GM21576 (cell line): ENCODE data around the gene NLN.
"Not testable (repeated sequence)": the region's sequence is repeated elsewhere in the genome, so short reads cannot be mapped to it uniquely, and the experiment has no call there.

Experiments used
- ATAC-seq: cut with Tn5 transposase; IDR thresholded peaks from one replicate; pipeline ENCODE4 v1.9.1; 2021; ENCODE audit warnings: mild to moderate bottlenecking, moderate library complexity; ENCODE audit not compliant: unreplicated experiment

Gene NLN

DNA sequence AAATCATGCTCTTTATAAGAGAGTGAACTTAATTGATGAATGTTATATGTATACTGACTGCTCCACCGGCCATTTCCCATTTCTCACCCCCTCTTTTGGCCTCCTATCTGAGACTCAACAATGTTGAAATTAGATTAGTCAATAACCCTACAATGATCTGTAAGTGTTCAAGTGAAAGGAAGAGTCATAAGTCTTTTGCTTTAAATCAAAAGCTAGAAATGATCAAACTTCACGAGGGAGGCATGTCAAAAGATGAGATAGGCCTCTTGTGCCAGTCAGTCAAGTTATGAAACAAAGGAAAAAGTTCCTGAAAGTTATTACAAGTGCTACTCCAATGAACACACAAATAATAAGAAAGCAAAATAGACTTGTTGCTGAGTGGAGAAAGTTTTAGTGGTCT, 83.1 kb downstream of the NLN start:
- no peak for ATAC-seq

DNA sequence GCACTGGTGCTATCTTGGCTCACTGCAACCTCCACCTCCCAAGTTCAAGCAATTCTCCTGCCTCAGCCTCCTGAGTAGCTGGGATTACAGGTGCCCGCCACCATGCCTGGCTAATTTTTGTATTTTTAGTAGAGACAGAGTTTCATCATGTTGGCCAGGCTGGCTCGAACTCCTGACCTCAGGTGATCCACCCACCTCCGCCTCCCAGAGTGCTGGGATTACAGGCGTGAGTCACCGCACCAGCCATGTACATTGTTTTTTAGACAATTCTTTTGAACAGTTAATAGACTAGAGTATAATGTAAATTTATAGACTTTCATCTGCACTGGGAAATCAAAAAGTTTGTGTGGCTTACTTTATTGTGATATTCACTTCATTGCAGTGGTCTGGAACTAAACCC, 85.5 kb downstream of the NLN start:
- ATAC-seq, result not testable (repeated sequence)

DNA sequence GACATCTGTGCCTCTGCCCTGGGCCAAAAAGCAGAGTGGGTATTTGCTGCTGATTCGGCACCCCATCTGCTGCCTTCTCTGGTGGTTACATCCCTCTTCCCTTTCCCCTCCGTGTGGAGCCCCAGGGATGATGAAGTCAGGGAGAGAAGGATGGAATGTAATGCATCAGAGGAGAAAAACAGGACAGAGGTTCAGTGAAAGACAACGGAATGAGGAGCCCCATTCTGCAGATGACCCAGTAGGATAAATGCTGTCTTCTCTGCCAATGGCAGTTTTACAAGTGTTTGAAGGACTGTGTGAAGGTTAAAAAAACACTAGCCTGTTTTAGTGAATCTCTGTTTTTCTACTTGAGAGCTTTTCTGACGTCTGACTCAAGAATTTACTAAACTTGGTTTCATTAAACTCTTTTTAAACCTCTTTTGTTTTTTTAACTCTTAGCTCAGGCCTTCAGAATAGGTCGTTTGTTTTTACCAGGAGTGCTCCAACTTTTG, 86.3 kb downstream of the NLN start:
- ATAC-seq, result no peak

DNA sequence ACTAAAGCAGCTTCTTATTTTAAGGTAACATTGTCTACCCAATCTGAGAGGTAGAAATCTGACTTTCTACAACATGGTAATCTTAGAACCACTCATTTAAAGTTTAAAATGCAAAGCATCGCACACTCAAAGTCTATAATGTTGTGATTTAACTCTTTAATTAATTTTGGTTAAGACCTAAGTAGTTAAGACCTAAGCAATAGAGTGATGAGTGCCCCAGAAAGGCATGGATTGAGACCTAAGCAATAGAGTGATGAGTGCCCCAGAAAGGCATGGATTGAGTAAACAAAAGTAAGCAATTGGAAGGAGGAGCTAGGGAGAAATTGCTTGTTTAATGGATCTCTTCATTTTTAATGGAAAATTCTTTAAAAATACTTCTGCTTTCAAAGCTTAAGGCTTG, 86.8 kb downstream of the NLN start:
- ATAC-seq, result no peak

DNA sequence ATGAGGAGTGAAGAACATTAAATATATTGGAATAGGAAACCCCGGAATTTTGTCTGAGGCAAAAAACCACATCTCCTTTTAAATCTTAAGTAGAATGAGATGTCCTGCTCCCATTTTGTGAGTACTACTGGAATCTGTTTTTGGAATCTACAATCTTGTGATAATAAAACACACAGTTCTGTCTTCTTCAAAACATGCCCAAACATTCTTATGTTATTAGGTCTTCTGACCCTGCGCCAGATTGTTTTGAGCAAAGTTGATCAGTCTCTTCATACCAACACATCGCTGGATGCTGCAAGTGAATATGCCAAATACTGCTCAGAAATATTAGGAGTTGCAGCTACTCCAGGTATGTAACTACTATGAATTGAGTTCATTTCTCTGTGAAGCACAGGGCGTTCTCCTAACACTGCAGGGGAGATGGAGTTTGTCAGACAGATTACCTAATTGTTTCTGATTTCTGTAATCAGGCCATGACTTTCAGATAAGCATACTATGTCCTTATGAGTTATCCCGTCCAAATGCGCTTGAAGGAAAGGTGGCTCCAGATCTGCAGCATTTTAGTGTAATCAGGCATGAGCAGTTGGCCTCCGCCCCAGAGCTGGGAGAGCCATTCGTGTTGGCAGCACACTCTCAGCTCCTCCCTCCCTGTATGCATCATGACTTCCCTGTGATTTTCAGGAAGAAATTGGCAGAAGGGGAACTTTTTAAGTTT, 88.0 kb downstream of the NLN start:
- no peak for ATAC-seq

DNA sequence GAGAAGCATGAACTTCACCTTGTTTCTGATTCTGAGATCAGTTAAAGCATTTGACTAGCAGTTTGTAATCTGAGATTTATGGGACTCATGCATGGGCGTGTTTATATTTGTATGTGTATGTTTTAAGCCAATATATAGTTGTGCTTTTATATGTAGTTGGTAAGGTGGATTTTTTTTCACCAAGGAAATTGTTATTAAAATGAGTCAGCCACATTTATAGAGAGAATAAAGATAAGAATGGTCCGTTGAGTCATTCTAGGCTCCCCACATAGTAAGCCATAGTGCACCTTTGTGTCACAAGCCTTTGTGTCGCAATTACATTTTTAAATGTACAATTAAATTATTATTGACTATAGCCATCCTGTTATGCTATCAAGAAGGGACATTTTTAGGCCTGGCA, 89.0 kb downstream of the NLN start:
- no peak for ATAC-seq

- no peak for ATAC-seq
Observed at GRCh38 chr5:65811885-65812284, 89.9 kb downstream of the NLN start.

DNA sequence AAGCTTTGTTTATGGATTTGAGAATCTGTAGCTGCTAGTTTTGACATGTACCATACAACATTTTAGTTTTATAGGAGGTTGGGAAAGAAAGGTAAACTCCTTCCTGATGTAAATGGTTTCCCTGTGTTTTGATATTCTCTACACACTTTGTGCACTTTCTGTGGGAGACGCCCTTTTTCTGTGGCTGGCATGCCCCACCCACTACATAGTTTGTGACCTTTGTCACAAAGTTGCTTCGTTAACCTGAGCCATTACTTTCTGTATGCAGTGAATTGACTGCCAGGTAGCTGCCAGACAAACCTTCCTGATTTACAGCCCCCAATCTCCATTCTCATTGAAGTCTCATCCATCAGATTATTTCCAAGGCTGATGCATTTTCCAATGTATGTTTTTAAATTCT, 90.6 kb downstream of the NLN start:
- ATAC-seq, result no peak

DNA sequence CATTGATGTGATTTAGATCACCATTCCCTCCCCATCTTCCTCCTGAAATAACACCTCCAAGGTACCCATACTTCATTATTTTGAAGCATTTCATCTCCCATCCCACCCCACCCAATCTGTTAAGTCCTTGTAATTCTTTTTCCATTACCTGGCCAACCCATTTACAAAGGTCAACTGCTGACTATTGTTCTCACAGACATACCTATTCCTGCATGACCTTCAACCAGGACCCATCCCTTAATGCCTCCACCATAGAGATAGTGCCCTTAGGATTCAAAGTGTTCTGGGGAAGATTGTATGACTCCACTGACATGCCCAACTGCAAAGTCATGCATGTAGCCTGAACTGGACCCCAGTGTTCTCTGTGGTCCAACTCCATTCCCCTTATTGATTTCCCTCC, 91.2 kb downstream of the NLN start:
- no peak for ATAC-seq

- ATAC-seq, result no peak
Observed at GRCh38 chr5:65815161-65815560, 93.2 kb downstream of the NLN start.

DNA sequence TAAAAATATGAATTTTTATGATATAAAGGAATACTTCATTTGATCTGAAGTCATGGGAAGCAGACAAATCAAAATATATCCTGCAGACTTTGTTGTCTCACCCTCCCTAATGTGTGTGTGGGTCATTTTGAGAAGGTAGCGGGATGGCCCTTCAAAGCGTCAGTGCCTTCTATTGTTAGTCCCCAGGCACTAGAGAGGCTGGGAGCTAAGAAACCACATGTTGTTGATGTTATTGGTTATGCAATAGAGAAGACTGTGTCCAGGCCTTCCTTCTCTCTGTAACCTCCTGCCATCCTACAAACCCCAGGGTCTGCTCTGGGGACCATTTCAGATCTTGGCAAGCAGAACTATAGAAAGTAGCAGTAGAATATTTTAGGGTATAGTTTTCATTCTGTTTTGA, 94.7 kb downstream of the NLN start:
- ATAC-seq, result no peak

- ATAC-seq, result no peak
Observed at GRCh38 chr5:65817931-65818330, 95.9 kb downstream of the NLN start.

DNA sequence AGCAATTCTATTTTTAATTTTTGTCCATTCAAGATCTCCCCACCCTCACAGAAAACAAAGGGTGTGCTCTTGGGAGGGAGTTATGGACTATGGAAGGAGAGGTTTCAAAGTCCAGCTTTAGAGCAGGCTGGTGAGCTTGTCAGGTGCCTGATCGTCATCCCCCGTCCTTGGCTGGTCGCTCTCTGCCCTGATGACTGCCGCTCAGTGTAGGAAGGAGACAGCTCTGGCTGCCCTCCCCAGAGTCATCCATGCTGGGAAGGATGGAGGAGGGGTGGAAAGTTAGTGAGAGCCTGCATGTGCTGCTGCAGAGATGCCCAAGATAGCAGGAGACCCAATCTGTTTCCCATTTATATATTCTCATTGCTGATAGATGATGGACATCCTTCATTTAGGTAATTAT, 96.6 kb downstream of the NLN start:
- no peak for ATAC-seq

- no peak for ATAC-seq
Observed at GRCh38 chr5:65819215-65819904, 97.4 kb downstream of the NLN start.

GRCh38 chr5:65819905-65820240, 97.9 kb downstream of the NLN start:
- no peak for ATAC-seq

GRCh38 chr5:65820373-65820772, 98.4 kb downstream of the NLN start:
- ATAC-seq, result no peak

GRCh38 chr5:65821966-65822365, 100.0 kb downstream of the NLN start:
- no peak for ATAC-seq

- no peak for ATAC-seq
Observed at GRCh38 chr5:65822710-65823109, 100.7 kb downstream of the NLN start.

DNA sequence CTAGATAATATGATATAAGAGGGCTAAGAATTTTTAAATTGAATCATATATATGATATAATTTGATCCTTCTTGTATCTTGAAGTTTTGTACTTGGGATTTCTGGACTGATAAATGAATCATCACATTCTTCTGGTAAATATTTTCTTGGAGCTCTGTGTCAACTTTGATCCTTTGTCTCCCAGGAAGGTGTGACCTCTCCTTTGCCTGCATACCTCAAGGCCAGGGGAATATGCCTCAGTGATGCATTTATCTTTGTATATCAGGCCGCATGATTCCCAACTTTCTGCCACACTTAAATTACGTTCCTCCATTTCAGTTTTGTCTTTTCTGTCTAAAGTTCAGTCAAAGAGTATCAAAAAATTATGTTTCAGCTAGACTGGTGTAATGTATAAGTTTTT, 101.2 kb downstream of the NLN start:
- no peak for ATAC-seq

GRCh38 chr5:65823845-65824445, 101.9 kb downstream of the NLN start:
- ATAC-seq, result no peak

DNA sequence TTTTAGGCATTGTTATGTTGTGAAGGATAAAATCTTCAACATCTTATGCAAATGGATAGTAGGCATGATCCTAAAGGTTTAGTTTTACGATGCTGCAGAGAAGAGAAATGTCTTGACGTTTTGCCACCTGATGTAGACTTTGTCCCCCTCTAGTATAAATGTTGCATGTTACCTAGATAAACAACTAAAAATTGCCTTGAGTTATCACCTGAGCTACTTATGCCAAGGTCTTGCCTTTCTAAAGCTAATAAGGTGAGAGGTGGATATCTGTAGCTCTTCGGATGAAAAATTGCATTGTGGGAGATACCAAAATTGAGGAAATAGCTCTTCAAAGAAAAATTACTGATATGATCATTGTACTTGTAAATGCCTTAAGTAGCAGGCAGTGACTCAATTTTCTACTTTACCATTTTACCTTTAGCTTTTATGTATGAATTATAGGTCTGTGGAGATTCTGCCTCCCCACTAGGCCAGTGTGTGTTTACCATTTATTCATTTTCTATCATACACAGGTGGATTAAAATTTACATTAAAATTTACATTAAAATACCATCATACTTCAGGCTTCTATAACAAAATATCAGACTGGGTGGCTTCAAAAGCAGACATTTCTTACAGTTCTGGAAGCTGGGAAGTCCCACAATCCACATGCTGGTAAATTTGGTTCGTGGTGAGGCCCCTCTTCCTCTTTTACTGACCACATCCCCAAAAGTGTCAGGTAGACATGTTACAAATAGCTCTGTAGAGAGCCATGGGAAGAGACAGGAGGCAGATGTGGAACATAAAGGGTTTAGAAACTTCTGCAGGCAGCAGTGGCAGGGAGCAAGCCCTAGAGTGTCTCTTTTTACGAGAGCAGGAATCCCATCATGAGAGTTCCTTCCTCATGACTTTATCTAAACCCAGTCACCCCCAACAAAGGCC, 103.7 kb downstream of the NLN start:
- ATAC-seq, result peak; percentile 47
